ENCODE results near the gene NUSAP1. TPM values are rescaled to one million over a fixed set of nuclear protein-coding genes. Genes with fewer than 3 reads are reported as not detected.
A peak's percentile ranks its signal among the peaks of the same experiment; 100 is the strongest.
"Not testable (repeated sequence)": the region's sequence is repeated elsewhere in the genome, so short reads cannot be mapped to it uniquely, and the experiment has no call there.

NUSAP1 gene
- polyA plus RNA-seq, 3 donors = 2.4 to 4.0 (median 3.5) TPM

DNA sequence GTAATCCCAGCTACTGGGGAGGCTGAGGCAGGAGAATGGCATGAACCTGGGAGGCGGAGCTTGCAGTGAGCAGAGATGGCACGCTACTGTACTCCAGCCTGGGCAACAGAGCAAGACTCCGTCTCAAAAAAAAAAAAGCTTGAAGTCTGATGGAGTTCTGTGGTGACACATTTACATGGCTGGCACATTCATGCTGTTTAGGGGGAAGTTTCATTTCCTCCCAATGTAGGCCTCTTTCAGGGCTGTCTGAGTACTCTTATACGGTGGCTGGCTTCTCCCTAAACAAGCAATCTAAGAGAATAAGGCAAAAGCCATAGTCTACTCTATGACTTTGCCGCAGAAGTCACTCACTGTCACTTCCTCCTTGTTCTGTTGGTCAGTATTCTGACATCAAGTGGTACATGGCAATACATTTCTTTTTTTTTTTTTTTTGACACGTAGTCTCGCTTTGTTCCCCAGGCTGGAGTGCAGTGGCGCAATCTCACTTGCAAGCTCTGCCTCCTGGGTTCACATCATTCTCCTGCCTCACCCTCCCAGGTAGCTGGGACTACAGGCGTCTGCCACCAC is 41.5 kb upstream of the NUSAP1 start:
- peaks cover 33% of the 10 kb centered on the region for H3K4me1 Mint-ChIP-seq
- no peaks in the 10 kb centered on the region for H3K27me3 ChIP-seq (ENCODE audit: control insufficient read depth in 2 of 2, insufficient read depth in 2 of 2, low read length in 2 of 2)
- H3K4me3 Mint-ChIP-seq = peak overlapping the region; percentile 37 to 39
- TF ChIP-seq, protein P1, sequence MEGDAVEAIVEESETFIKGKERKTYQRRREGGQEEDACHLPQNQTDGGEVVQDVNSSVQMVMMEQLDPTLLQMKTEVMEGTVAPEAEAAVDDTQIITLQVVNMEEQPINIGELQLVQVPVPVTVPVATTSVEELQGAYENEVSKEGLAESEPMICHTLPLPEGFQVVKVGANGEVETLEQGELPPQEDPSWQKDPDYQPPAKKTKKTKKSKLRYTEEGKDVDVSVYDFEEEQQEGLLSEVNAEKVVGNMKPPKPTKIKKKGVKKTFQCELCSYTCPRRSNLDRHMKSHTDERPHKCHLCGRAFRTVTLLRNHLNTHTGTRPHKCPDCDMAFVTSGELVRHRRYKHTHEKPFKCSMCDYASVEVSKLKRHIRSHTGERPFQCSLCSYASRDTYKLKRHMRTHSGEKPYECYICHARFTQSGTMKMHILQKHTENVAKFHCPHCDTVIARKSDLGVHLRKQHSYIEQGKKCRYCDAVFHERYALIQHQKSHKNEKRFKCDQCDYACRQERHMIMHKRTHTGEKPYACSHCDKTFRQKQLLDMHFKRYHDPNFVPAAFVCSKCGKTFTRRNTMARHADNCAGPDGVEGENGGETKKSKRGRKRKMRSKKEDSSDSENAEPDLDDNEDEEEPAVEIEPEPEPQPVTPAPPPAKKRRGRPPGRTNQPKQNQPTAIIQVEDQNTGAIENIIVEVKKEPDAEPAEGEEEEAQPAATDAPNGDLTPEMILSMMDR (IDR thresholded peaks at IDR 0.05) = no peak
- DNase-seq = peak; percentile 84 to 92 (median 91)
- H4K20me1 ChIP-seq (ENCODE audit: insufficient read depth, low read length) = peaks cover 10% of the 10 kb centered on the region
- intact Hi-C loops (cut with micrococcal nuclease) = loop anchor here (5.0 kb wide), 2 partner anchors 36 to 41 kb away; partner anchors contain the start of genes NUSAP1 (in 1 of the 2) and OIP5 (in 1 of the 2)
- peaks cover 23 to 48% of the 10 kb centered on the region in 2 donors for H3K36me3 ChIP-seq (replicated peaks in 1 of 2; ENCODE audit: control insufficient read depth in 1 of 2, insufficient read depth in 2 of 2, low read length in 2 of 2)
- peak overlapping the region; percentile 85 to 93 for H3K27ac ChIP-seq (ENCODE audit: low read depth in 1 of 2, low read length in 2 of 2)
- WGBS (ENCODE audit: insufficient coverage) = 33% methylated on average over 4 of the region's 9 CpGs
- peak overlapping the region; percentile 50 for H3K9ac ChIP-seq (ENCODE audit: insufficient read depth, low read length, poor library complexity, severe bottlenecking)
- H3K9me3 ChIP-seq (replicated peaks in 1 of 2; ENCODE audit: control insufficient read depth in 1 of 2, insufficient read depth in 1 of 2, low read length in 2 of 2) = no peaks in the 10 kb centered on the region
- peak overlapping the region; percentile 59 for H2AFZ ChIP-seq (ENCODE audit: insufficient read depth, low read depth, low read length, poor library complexity, severe bottlenecking)
- peaks cover 0 to 2% (median 0%) of the 10 kb centered on the region in 3 donors for H3K27me3 Mint-ChIP-seq (ENCODE audit: low read depth in 3 of 3)
- H3K4me1 ChIP-seq (ENCODE audit: control insufficient read depth in 1 of 2, insufficient read depth in 2 of 2, low read length in 2 of 2) = peaks cover 36 to 43% of the 10 kb centered on the region in 2 donors
- H3K36me3 Mint-ChIP-seq = peaks cover 30 to 45% of the 10 kb centered on the region in 2 donors
- no peaks in the 10 kb centered on the region for H3K9me3 Mint-ChIP-seq
- H3K27ac Mint-ChIP-seq = peak overlapping the region; percentile 92 to 98 (median 97)
- peak overlapping the region; percentile 19 for H3K4me2 ChIP-seq (replicated peaks; ENCODE audit: extremely low read depth, low read length, poor library complexity, severe bottlenecking)
- peak overlapping the region in 1 of 3 experiments; percentile 26 for H3K4me3 ChIP-seq (replicated peaks in 1 of 3; ENCODE audit: low read depth in 2 of 3, low read length in 3 of 3)
- peaks cover 73% of the 10 kb centered on the region for H3K79me2 ChIP-seq (ENCODE audit: insufficient read depth, low read length)

DNA sequence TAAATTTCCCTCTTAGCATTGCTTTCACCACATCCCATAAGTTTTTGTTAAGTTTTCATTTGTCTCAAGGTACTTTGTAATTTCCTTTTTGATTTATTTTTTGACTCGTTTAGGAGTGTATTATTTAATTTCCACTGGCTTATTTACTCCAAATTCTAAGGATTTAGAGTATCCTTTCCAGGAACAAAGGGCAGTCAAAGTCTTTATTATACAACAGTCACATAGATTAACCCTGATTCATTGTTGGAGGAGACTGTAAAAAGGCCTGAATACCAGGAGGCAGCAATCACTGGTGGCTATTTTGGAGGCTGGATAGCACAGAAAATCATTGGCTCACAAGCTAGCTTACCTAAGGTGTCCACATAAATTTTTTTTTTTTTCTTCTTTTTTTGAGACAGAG is 40.2 kb upstream of the NUSAP1 start:
- no peak overlapping the region for H3K4me3 Mint-ChIP-seq

DNA sequence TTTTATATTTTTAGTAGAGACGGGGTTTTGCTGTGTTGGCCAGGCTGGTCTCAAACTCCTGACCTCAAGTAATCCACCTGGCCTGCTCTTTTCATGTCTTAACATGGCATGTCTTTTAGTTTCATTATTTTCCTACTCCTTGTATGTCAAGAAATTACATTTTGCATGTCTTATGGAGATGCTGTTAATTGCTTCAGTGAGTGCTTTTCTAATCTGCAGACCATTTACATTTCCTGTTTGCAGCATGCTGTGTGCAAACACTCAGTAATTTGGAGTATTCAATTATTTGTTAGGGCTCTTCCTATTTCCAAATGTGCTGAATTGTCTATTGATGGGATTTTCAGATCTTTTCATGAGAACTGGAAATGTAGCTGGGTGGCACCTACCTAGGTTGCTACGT is 31.5 kb upstream of the NUSAP1 start:
- H3K27me3 ChIP-seq (ENCODE audit: control insufficient read depth in 2 of 2, insufficient read depth in 2 of 2, low read length in 2 of 2); H3K4me2 ChIP-seq (replicated peaks; ENCODE audit: extremely low read depth, low read length, poor library complexity, severe bottlenecking); H3K9me3 Mint-ChIP-seq; intact Hi-C loops (cut with micrococcal nuclease); H3K79me2 ChIP-seq (ENCODE audit: insufficient read depth, low read length); H3K4me3 ChIP-seq (replicated peaks in 1 of 3; ENCODE audit: low read depth in 2 of 3, low read length in 3 of 3); H3K4me1 ChIP-seq (ENCODE audit: control insufficient read depth in 1 of 2, insufficient read depth in 2 of 2, low read length in 2 of 2); H4K20me1 ChIP-seq (ENCODE audit: insufficient read depth, low read length); DNase-seq; H3K4me3 Mint-ChIP-seq; H3K27me3 Mint-ChIP-seq (ENCODE audit: low read depth in 3 of 3); H2AFZ ChIP-seq (ENCODE audit: insufficient read depth, low read depth, low read length, poor library complexity, severe bottlenecking); H3K9ac ChIP-seq (ENCODE audit: insufficient read depth, low read length, poor library complexity, severe bottlenecking); H3K27ac ChIP-seq (ENCODE audit: low read depth in 1 of 2, low read length in 2 of 2); H3K9me3 ChIP-seq (replicated peaks in 1 of 2; ENCODE audit: control insufficient read depth in 1 of 2, insufficient read depth in 1 of 2, low read length in 2 of 2): not testable (repeated sequence)
- H3K27ac Mint-ChIP-seq = peak overlapping the region in 1 of 7 donors; percentile 33
- no CpG with 5 or more reads among the region's 2 CpGs for WGBS (ENCODE audit: insufficient coverage)
- peaks cover 11% of the 10 kb centered on the region for H3K4me1 Mint-ChIP-seq
- peaks cover 28 to 52% of the 10 kb centered on the region in 2 donors for H3K36me3 Mint-ChIP-seq
- peaks cover 33 to 59% of the 10 kb centered on the region in 2 donors for H3K36me3 ChIP-seq (replicated peaks in 1 of 2; ENCODE audit: control insufficient read depth in 1 of 2, insufficient read depth in 2 of 2, low read length in 2 of 2)

More for the DNA sequence above, 40.2 kb upstream of the NUSAP1 start:
- no peaks in the 10 kb centered on the region for H3K27me3 ChIP-seq (ENCODE audit: control insufficient read depth in 2 of 2, insufficient read depth in 2 of 2, low read length in 2 of 2)
- no CpG with 5 or more reads among the region's 1 CpG for WGBS (ENCODE audit: insufficient coverage)
- DNase-seq = no peak
- Mint-ChIP-seq H3K9me3 (no peaks in the 10 kb centered on the region), H3K4me1 (peaks cover 25% of the 10 kb centered on the region), H3K27ac (peak overlapping the region; percentile 92 to 98 (median 97)), H3K36me3 (peaks cover 25 to 46% of the 10 kb centered on the region in 2 donors), H3K27me3 (ENCODE audit: low read depth in 3 of 3) (peaks cover 0 to 2% (median 0%) of the 10 kb centered on the region in 3 donors)
- intact Hi-C loops (cut with micrococcal nuclease) = loop anchor here (5.0 kb wide), 2 partner anchors 35 to 40 kb away; partner anchors contain the start of genes NUSAP1 (in 1 of the 2) and OIP5 (in 1 of the 2)
- no peak overlapping the region for H2AFZ ChIP-seq (ENCODE audit: insufficient read depth, low read depth, low read length, poor library complexity, severe bottlenecking)
- no peak overlapping the region for H3K4me2 ChIP-seq (replicated peaks; ENCODE audit: extremely low read depth, low read length, poor library complexity, severe bottlenecking)
- peaks cover 25 to 29% of the 10 kb centered on the region in 2 donors for H3K4me1 ChIP-seq (ENCODE audit: control insufficient read depth in 1 of 2, insufficient read depth in 2 of 2, low read length in 2 of 2)
- peaks cover 29 to 48% of the 10 kb centered on the region in 2 donors for H3K36me3 ChIP-seq (replicated peaks in 1 of 2; ENCODE audit: control insufficient read depth in 1 of 2, insufficient read depth in 2 of 2, low read length in 2 of 2)
- H3K27ac ChIP-seq (ENCODE audit: low read depth in 1 of 2, low read length in 2 of 2) = peak overlapping the region; percentile 85 to 93
- H3K9ac ChIP-seq (ENCODE audit: insufficient read depth, low read length, poor library complexity, severe bottlenecking) = no peak overlapping the region
- TF ChIP-seq, protein P1 (IDR thresholded peaks at IDR 0.05) = no peak
- H3K4me3 ChIP-seq (replicated peaks in 1 of 3; ENCODE audit: low read depth in 2 of 3, low read length in 3 of 3) = no peak overlapping the region
- H3K9me3 ChIP-seq (replicated peaks in 1 of 2; ENCODE audit: control insufficient read depth in 1 of 2, insufficient read depth in 1 of 2, low read length in 2 of 2) = no peaks in the 10 kb centered on the region
- peaks cover 10% of the 10 kb centered on the region for H4K20me1 ChIP-seq (ENCODE audit: insufficient read depth, low read length)
- peaks cover 65% of the 10 kb centered on the region for H3K79me2 ChIP-seq (ENCODE audit: insufficient read depth, low read length)

All from CD14-positive monocyte (primary cell).